Astrocyte of the spinal cord (primary cell): ENCODE results near the gene POC1B.

Experiments
- DNase-seq: peaks from one replicate; pipeline ENCODE4 v3.0.0; 2011; ENCODE audit warnings: low read depth, low spot score
- H3K4me3 ChIP-seq: 2 replicates; pipeline ENCODE4 v1.5.1; 2011; ENCODE audit warnings: low read depth, mild to moderate bottlenecking, low read length, moderate library complexity
- CTCF ChIP-seq: IDR thresholded peaks from 2 replicates; pipeline ENCODE4 v1.5.1; 2012; ENCODE audit warnings: low read depth, mild to moderate bottlenecking, low read length, inconsistent platforms
- in situ Hi-C: cut with HindIII; loops from 2 replicates; pipeline ENCODE4 v1.10.0; 2017; ENCODE audit warnings: low sequenced_read_pairs

POC1B gene

GRCh38 chr12:89492883-89493282 is 33.0 kb downstream of the POC1B start:
- no peak for TF ChIP-seq CTCF
- H3K4me3 ChIP-seq = no peak overlapping the region
- DNase-seq = no peak
- in situ Hi-C loops = no loop called here

- no peak for TF ChIP-seq CTCF
- no peak for DNase-seq
- no peak overlapping the region for H3K4me3 ChIP-seq
- in situ Hi-C loops = no loop called here
Observed at GRCh38 chr12:89490922-89491321, 34.9 kb downstream of the POC1B start.

- no peak for TF ChIP-seq CTCF
- in situ Hi-C loops = no loop called here
- no peak for DNase-seq
- no peak overlapping the region for H3K4me3 ChIP-seq
Observed at GRCh38 chr12:89486264-89486663, 39.6 kb downstream of the POC1B start.

- in situ Hi-C loops = no loop called here
- DNase-seq = no peak
- no peak overlapping the region for H3K4me3 ChIP-seq
- no peak for TF ChIP-seq CTCF
Observed at GRCh38 chr12:89484470-89484869, 41.4 kb downstream of the POC1B start.

GRCh38 chr12:89481213-89481914 is 44.5 kb downstream of the POC1B start:
- DNase-seq = no peak
- in situ Hi-C loops = no loop called here
- TF ChIP-seq CTCF = no peak
- no peak overlapping the region for H3K4me3 ChIP-seq

- DNase-seq = no peak
- TF ChIP-seq CTCF = no peak
- H3K4me3 ChIP-seq = no peak overlapping the region
- in situ Hi-C loops = no loop called here
Observed at GRCh38 chr12:89479982-89480381, 45.9 kb downstream of the POC1B start.
